ENCODE data around the gene OR5K2. TPM values are rescaled to one million over a fixed set of nuclear protein-coding genes. Genes with fewer than 3 reads are reported as not detected.

OR5K2 gene
- total RNA-seq, 1 experiment from 2014 or later: not detected

GRCh38 chr3:98513736-98514135, 16.3 kb downstream of the OR5K2 start (continued):
- no peak for TF ChIP-seq HMGA2 (CRISPR knock-in tag; IDR thresholded peaks at IDR 0.05)
- no peak for TF ChIP-seq SOX15 (CRISPR knock-in tag; IDR thresholded peaks at IDR 0.05)
- TF ChIP-seq E2F5 (CRISPR knock-in tag; IDR thresholded peaks at IDR 0.05): no peak
- TF ChIP-seq KAT7 (CRISPR knock-in tag; IDR thresholded peaks at IDR 0.05; ENCODE audit: borderline replicate concordance): no peak
- TF ChIP-seq USF1 (CRISPR knock-in tag; IDR thresholded peaks at IDR 0.05): no peak
- TF ChIP-seq, protein P1, sequence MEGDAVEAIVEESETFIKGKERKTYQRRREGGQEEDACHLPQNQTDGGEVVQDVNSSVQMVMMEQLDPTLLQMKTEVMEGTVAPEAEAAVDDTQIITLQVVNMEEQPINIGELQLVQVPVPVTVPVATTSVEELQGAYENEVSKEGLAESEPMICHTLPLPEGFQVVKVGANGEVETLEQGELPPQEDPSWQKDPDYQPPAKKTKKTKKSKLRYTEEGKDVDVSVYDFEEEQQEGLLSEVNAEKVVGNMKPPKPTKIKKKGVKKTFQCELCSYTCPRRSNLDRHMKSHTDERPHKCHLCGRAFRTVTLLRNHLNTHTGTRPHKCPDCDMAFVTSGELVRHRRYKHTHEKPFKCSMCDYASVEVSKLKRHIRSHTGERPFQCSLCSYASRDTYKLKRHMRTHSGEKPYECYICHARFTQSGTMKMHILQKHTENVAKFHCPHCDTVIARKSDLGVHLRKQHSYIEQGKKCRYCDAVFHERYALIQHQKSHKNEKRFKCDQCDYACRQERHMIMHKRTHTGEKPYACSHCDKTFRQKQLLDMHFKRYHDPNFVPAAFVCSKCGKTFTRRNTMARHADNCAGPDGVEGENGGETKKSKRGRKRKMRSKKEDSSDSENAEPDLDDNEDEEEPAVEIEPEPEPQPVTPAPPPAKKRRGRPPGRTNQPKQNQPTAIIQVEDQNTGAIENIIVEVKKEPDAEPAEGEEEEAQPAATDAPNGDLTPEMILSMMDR (IDR thresholded peaks at IDR 0.05): no peak
- TF ChIP-seq AR (CRISPR knock-in tag; IDR thresholded peaks at IDR 0.05): no peak
- TF ChIP-seq ZNF121 (CRISPR knock-in tag; IDR thresholded peaks at IDR 0.05): no peak
- TF ChIP-seq, protein P2, sequence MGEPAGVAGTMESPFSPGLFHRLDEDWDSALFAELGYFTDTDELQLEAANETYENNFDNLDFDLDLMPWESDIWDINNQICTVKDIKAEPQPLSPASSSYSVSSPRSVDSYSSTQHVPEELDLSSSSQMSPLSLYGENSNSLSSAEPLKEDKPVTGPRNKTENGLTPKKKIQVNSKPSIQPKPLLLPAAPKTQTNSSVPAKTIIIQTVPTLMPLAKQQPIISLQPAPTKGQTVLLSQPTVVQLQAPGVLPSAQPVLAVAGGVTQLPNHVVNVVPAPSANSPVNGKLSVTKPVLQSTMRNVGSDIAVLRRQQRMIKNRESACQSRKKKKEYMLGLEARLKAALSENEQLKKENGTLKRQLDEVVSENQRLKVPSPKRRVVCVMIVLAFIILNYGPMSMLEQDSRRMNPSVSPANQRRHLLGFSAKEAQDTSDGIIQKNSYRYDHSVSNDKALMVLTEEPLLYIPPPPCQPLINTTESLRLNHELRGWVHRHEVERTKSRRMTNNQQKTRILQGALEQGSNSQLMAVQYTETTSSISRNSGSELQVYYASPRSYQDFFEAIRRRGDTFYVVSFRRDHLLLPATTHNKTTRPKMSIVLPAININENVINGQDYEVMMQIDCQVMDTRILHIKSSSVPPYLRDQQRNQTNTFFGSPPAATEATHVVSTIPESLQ (CRISPR knock-in tag; IDR thresholded peaks at IDR 0.05): no peak

DNA sequence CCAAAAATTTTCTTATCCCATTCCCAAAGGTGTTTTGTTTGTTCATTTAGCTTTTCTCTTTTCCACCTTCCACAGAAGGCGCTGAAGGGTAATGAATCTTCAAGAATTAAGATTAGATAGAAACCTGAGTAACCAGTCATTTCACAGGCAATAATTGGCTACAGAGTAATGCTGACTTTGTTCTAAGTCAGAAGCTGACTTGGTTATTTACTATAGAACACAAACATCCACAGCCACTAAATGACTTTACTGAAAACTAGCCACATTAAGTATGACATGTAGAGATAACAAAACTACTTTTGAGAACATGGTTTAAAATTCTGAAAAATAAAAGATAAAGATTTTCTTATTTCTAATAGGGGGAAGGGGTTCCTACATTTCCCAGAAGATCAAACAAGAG, 17.5 kb downstream of the OR5K2 start:
- Mint-ChIP-seq H3K4me1 (peaks cover 29% of the 10 kb centered on the region), H3K27me3 (ENCODE audit: low read depth) (no peaks in the 10 kb centered on the region), H3K9me3 (no peaks in the 10 kb centered on the region), H3K36me3 (peaks cover 36% of the 10 kb centered on the region), H3K27ac (no peak overlapping the region), H3K4me3 (no peak overlapping the region)
- POLR2A ChIA-PET: no interaction called here
- ATAC-seq (no peak), DNase-seq (ENCODE audit: low spot score) (no peak)
- CTCF ChIA-PET: no interaction called here
- TF ChIP-seq JUN (CRISPR knock-in tag; IDR thresholded peaks at IDR 0.05): no peak
- TF ChIP-seq, protein P3, sequence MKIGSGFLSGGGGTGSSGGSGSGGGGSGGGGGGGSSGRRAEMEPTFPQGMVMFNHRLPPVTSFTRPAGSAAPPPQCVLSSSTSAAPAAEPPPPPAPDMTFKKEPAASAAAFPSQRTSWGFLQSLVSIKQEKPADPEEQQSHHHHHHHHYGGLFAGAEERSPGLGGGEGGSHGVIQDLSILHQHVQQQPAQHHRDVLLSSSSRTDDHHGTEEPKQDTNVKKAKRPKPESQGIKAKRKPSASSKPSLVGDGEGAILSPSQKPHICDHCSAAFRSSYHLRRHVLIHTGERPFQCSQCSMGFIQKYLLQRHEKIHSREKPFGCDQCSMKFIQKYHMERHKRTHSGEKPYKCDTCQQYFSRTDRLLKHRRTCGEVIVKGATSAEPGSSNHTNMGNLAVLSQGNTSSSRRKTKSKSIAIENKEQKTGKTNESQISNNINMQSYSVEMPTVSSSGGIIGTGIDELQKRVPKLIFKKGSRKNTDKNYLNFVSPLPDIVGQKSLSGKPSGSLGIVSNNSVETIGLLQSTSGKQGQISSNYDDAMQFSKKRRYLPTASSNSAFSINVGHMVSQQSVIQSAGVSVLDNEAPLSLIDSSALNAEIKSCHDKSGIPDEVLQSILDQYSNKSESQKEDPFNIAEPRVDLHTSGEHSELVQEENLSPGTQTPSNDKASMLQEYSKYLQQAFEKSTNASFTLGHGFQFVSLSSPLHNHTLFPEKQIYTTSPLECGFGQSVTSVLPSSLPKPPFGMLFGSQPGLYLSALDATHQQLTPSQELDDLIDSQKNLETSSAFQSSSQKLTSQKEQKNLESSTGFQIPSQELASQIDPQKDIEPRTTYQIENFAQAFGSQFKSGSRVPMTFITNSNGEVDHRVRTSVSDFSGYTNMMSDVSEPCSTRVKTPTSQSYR (CRISPR knock-in tag; IDR thresholded peaks at IDR 0.05): no peak
- TF ChIP-seq, protein P1 (IDR thresholded peaks at IDR 0.05): no peak
- TF ChIP-seq OVOL2 (CRISPR knock-in tag; IDR thresholded peaks at IDR 0.05; ENCODE audit: borderline replicate concordance): no peak
- TF ChIP-seq, protein P4, sequence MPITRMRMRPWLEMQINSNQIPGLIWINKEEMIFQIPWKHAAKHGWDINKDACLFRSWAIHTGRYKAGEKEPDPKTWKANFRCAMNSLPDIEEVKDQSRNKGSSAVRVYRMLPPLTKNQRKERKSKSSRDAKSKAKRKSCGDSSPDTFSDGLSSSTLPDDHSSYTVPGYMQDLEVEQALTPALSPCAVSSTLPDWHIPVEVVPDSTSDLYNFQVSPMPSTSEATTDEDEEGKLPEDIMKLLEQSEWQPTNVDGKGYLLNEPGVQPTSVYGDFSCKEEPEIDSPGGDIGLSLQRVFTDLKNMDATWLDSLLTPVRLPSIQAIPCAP (CRISPR knock-in tag; IDR thresholded peaks at IDR 0.05): no peak
- TF ChIP-seq, protein P5, sequence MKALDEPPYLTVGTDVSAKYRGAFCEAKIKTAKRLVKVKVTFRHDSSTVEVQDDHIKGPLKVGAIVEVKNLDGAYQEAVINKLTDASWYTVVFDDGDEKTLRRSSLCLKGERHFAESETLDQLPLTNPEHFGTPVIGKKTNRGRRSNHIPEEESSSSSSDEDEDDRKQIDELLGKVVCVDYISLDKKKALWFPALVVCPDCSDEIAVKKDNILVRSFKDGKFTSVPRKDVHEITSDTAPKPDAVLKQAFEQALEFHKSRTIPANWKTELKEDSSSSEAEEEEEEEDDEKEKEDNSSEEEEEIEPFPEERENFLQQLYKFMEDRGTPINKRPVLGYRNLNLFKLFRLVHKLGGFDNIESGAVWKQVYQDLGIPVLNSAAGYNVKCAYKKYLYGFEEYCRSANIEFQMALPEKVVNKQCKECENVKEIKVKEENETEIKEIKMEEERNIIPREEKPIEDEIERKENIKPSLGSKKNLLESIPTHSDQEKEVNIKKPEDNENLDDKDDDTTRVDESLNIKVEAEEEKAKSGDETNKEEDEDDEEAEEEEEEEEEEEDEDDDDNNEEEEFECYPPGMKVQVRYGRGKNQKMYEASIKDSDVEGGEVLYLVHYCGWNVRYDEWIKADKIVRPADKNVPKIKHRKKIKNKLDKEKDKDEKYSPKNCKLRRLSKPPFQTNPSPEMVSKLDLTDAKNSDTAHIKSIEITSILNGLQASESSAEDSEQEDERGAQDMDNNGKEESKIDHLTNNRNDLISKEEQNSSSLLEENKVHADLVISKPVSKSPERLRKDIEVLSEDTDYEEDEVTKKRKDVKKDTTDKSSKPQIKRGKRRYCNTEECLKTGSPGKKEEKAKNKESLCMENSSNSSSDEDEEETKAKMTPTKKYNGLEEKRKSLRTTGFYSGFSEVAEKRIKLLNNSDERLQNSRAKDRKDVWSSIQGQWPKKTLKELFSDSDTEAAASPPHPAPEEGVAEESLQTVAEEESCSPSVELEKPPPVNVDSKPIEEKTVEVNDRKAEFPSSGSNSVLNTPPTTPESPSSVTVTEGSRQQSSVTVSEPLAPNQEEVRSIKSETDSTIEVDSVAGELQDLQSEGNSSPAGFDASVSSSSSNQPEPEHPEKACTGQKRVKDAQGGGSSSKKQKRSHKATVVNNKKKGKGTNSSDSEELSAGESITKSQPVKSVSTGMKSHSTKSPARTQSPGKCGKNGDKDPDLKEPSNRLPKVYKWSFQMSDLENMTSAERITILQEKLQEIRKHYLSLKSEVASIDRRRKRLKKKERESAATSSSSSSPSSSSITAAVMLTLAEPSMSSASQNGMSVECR (CRISPR knock-in tag; IDR thresholded peaks at IDR 0.05; ENCODE audit: borderline replicate concordance): no peak
- TF ChIP-seq ATF2 (CRISPR knock-in tag; IDR thresholded peaks at IDR 0.05; ENCODE audit: borderline replicate concordance, low read depth): no peak

Data from WTC11 (cell line).